ENCODE results near the gene TNFSF11. TPM values are rescaled to one million over a fixed set of nuclear protein-coding genes. Genes with fewer than 3 reads are reported as not detected.
"Not testable (repeated sequence)": the region's sequence is repeated elsewhere in the genome, so short reads cannot be mapped to it uniquely, and the experiment has no call there.

TNFSF11 gene
- total RNA-seq, 1 donor from 2014 or later: 2.1 TPM

GRCh38 chr13:42547612-42548011 lies 26.3 kb upstream of the TNFSF11 start:
- Mint-ChIP-seq H3K27me3 (no peaks in the 10 kb centered on the region), H3K4me3 (no peak overlapping the region), H3K4me1 (peaks cover 15% of the 10 kb centered on the region), H3K27ac (no peak overlapping the region), H3K9me3 (peaks cover 9% of the 10 kb centered on the region), H3K36me3 (ENCODE audit: low read depth) (no peaks in the 10 kb centered on the region)
- DNase-seq: no peak
- intact Hi-C loops (cut with micrococcal nuclease): loop anchor here (1.0 kb wide), 1 partner anchor 50 kb away; no protein-coding TSS in a partner anchor

- intact Hi-C loops (cut with micrococcal nuclease): no loop called here
- Mint-ChIP-seq H3K9me3 (peaks cover 9% of the 10 kb centered on the region), H3K27ac (no peak overlapping the region), H3K27me3 (no peaks in the 10 kb centered on the region), H3K4me3 (no peak overlapping the region), H3K36me3 (ENCODE audit: low read depth) (no peaks in the 10 kb centered on the region), H3K4me1 (peaks cover 15% of the 10 kb centered on the region)
- no peak for DNase-seq
These were observed 25.0 kb upstream of the TNFSF11 start for GRCh38 chr13:42548731-42549551.

GRCh38 chr13:42549552-42549936 lies 24.4 kb upstream of the TNFSF11 start:
- Mint-ChIP-seq H3K27me3 (no peaks in the 10 kb centered on the region), H3K27ac (no peak overlapping the region), H3K4me3 (no peak overlapping the region), H3K36me3 (ENCODE audit: low read depth) (no peaks in the 10 kb centered on the region), H3K9me3 (peaks cover 9% of the 10 kb centered on the region), H3K4me1 (peaks cover 15% of the 10 kb centered on the region)
- intact Hi-C loops (cut with micrococcal nuclease): no loop called here
- no peak for DNase-seq

GRCh38 chr13:42551611-42552010 lies 22.3 kb upstream of the TNFSF11 start:
- intact Hi-C loops (cut with micrococcal nuclease): no loop called here
- no peak for DNase-seq
- H3K36me3 Mint-ChIP-seq (ENCODE audit: low read depth): no peaks in the 10 kb centered on the region
- no peak overlapping the region for H3K27ac Mint-ChIP-seq
- H3K27me3 Mint-ChIP-seq: no peaks in the 10 kb centered on the region
- H3K9me3 Mint-ChIP-seq: peaks cover 9% of the 10 kb centered on the region
- H3K4me1 Mint-ChIP-seq: peaks cover 15% of the 10 kb centered on the region
- H3K4me3 Mint-ChIP-seq: no peak overlapping the region

- H3K4me1 Mint-ChIP-seq: peaks cover 5% of the 10 kb centered on the region
- DNase-seq: no peak
- no peaks in the 10 kb centered on the region for H3K36me3 Mint-ChIP-seq (ENCODE audit: low read depth)
- intact Hi-C loops (cut with micrococcal nuclease): no loop called here
- no peaks in the 10 kb centered on the region for H3K27me3 Mint-ChIP-seq
- peaks cover 4% of the 10 kb centered on the region for H3K9me3 Mint-ChIP-seq
- H3K27ac Mint-ChIP-seq: no peak overlapping the region
- H3K4me3 Mint-ChIP-seq: no peak overlapping the region
These were observed 20.6 kb upstream of the TNFSF11 start for GRCh38 chr13:42553098-42554046.

GRCh38 chr13:42559057-42559456 lies 14.9 kb upstream of the TNFSF11 start:
- no peak overlapping the region for H3K27ac Mint-ChIP-seq
- H3K36me3 Mint-ChIP-seq (ENCODE audit: low read depth): no peaks in the 10 kb centered on the region
- H3K9me3 Mint-ChIP-seq: peaks cover 4% of the 10 kb centered on the region
- DNase-seq: no peak
- intact Hi-C loops (cut with micrococcal nuclease): no loop called here
- H3K27me3 Mint-ChIP-seq: no peaks in the 10 kb centered on the region
- H3K4me1 Mint-ChIP-seq: peaks cover 6% of the 10 kb centered on the region
- H3K4me3 Mint-ChIP-seq: no peak overlapping the region

- intact Hi-C loops (cut with micrococcal nuclease); H3K27me3 Mint-ChIP-seq; H3K27ac Mint-ChIP-seq; H3K4me3 Mint-ChIP-seq; H3K36me3 Mint-ChIP-seq (ENCODE audit: low read depth); H3K9me3 Mint-ChIP-seq; DNase-seq; H3K4me1 Mint-ChIP-seq: not testable (repeated sequence)
These were observed 14.3 kb upstream of the TNFSF11 start for GRCh38 chr13:42559573-42560218.

GRCh38 chr13:42560320-42560719 lies 13.6 kb upstream of the TNFSF11 start:
- H3K4me3 Mint-ChIP-seq; H3K36me3 Mint-ChIP-seq (ENCODE audit: low read depth); intact Hi-C loops (cut with micrococcal nuclease); H3K27me3 Mint-ChIP-seq; H3K27ac Mint-ChIP-seq; H3K4me1 Mint-ChIP-seq; DNase-seq; H3K9me3 Mint-ChIP-seq: not testable (repeated sequence)

- peaks cover 13% of the 10 kb centered on the region for H3K9me3 Mint-ChIP-seq
- intact Hi-C loops (cut with micrococcal nuclease): no loop called here
- peaks cover 6% of the 10 kb centered on the region for H3K4me1 Mint-ChIP-seq
- H3K4me3 Mint-ChIP-seq: no peak overlapping the region
- no peaks in the 10 kb centered on the region for H3K27me3 Mint-ChIP-seq
- H3K27ac Mint-ChIP-seq: peak overlapping the region; percentile 40
- no peaks in the 10 kb centered on the region for H3K36me3 Mint-ChIP-seq (ENCODE audit: low read depth)
- no peak for DNase-seq
These were observed 12.0 kb upstream of the TNFSF11 start for GRCh38 chr13:42561752-42562467.

GRCh38 chr13:42567906-42568305 lies 6.0 kb upstream of the TNFSF11 start:
- no peaks in the 10 kb centered on the region for H3K4me1 Mint-ChIP-seq
- DNase-seq: no peak
- no peak overlapping the region for H3K4me3 Mint-ChIP-seq
- peaks cover 13% of the 10 kb centered on the region for H3K9me3 Mint-ChIP-seq
- intact Hi-C loops (cut with micrococcal nuclease): no loop called here
- H3K27ac Mint-ChIP-seq: no peak overlapping the region
- H3K36me3 Mint-ChIP-seq (ENCODE audit: low read depth): no peaks in the 10 kb centered on the region
- peaks cover 20% of the 10 kb centered on the region for H3K27me3 Mint-ChIP-seq

- H3K9me3 Mint-ChIP-seq: peaks cover 9% of the 10 kb centered on the region
- no peaks in the 10 kb centered on the region for H3K36me3 Mint-ChIP-seq (ENCODE audit: low read depth)
- H3K4me1 Mint-ChIP-seq: peaks cover 7% of the 10 kb centered on the region
- peaks cover 30% of the 10 kb centered on the region for H3K27me3 Mint-ChIP-seq
- no peak for DNase-seq
- intact Hi-C loops (cut with micrococcal nuclease): loop anchor here (5.0 kb wide), 1 partner anchor 237 kb away; no protein-coding TSS in a partner anchor
- H3K4me3 Mint-ChIP-seq: no peak overlapping the region
- H3K27ac Mint-ChIP-seq: no peak overlapping the region
These were observed 4.2 kb upstream of the TNFSF11 start for GRCh38 chr13:42569576-42570344.

GRCh38 chr13:42571895-42572294 lies 2.1 kb upstream of the TNFSF11 start:
- no peak for DNase-seq
- peaks cover 4% of the 10 kb centered on the region for H3K9me3 Mint-ChIP-seq
- intact Hi-C loops (cut with micrococcal nuclease): loop anchor here (5.0 kb wide), 1 partner anchor 240 kb away; no protein-coding TSS in a partner anchor
- H3K27me3 Mint-ChIP-seq: peaks cover 42% of the 10 kb centered on the region
- no peak overlapping the region for H3K27ac Mint-ChIP-seq
- H3K4me1 Mint-ChIP-seq: peaks cover 19% of the 10 kb centered on the region
- H3K36me3 Mint-ChIP-seq (ENCODE audit: low read depth): no peaks in the 10 kb centered on the region
- no peak overlapping the region for H3K4me3 Mint-ChIP-seq
